Gastroesophageal sphincter (tissue), 3 donors: ENCODE measurements around the gene SLCO3A1.

Experiments used
- EP300 ChIP-seq: sonication (generic); formaldehyde crosslinking; IDR thresholded peaks from one replicate; pipeline ENCODE4 v1.6.1; 2017; ENCODE audit warnings: antibody characterized with exemption, mild to moderate bottlenecking
- POLR2A ChIP-seq, 2 donors: fragments of 450-650 bp; IDR thresholded peaks; one replicate each; pipeline ENCODE4 v1.6.1; 2017; ENCODE audit warnings: antibody characterized with exemption in 2 of 2, mild to moderate bottlenecking in 2 of 2, moderate library complexity in 1 of 2
- POLR2AphosphoS5 ChIP-seq: sonication (generic); formaldehyde crosslinking; IDR thresholded peaks from one replicate; pipeline ENCODE4 v1.6.1; 2017; ENCODE audit warnings: antibody characterized with exemption
- TF ChIP-seq, protein P1 (sequence below), 4 experiments: fragments of 200-600 bp in 2 of 4; fragments of 450-650 bp in 2 of 4; sonication (generic) in 1 of 4; IDR thresholded peaks; one replicate each; pipeline ENCODE4 v1.5.1; 2017 to 2019; ENCODE audit warnings: antibody characterized with exemption in 4 of 4, mild to moderate bottlenecking in 2 of 4, moderate library complexity in 2 of 4

DNA sequence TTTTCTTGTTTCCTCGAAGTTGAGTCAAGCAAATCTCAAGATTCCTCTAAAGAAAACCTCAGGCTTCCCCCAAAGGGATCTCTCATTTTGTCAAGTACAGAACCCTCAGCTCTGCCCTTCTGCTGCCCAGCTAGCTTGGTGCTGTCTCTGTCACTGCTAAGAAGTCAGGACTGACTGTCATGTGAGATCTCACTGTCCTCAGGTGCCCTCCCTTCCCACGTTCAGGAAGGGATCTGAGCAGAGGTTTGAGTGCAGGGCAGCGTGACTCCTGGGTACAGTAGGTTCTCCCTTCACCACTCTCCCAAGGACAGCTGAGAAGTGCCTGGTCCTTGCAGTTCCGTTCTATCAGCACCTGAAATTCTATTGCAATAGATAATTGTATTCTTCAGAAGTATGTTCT lies 229.7 kb downstream of the SLCO3A1 start:
- TF ChIP-seq, protein P1, sequence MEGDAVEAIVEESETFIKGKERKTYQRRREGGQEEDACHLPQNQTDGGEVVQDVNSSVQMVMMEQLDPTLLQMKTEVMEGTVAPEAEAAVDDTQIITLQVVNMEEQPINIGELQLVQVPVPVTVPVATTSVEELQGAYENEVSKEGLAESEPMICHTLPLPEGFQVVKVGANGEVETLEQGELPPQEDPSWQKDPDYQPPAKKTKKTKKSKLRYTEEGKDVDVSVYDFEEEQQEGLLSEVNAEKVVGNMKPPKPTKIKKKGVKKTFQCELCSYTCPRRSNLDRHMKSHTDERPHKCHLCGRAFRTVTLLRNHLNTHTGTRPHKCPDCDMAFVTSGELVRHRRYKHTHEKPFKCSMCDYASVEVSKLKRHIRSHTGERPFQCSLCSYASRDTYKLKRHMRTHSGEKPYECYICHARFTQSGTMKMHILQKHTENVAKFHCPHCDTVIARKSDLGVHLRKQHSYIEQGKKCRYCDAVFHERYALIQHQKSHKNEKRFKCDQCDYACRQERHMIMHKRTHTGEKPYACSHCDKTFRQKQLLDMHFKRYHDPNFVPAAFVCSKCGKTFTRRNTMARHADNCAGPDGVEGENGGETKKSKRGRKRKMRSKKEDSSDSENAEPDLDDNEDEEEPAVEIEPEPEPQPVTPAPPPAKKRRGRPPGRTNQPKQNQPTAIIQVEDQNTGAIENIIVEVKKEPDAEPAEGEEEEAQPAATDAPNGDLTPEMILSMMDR (IDR thresholded peaks at IDR 0.05) = no peak
- TF ChIP-seq EP300 (no peak), POLR2A (IDR thresholded peaks at IDR 0.05) (no peak), POLR2AphosphoS5 (no peak)
